ENCODE measurements around the gene CMTM7.

DNA sequence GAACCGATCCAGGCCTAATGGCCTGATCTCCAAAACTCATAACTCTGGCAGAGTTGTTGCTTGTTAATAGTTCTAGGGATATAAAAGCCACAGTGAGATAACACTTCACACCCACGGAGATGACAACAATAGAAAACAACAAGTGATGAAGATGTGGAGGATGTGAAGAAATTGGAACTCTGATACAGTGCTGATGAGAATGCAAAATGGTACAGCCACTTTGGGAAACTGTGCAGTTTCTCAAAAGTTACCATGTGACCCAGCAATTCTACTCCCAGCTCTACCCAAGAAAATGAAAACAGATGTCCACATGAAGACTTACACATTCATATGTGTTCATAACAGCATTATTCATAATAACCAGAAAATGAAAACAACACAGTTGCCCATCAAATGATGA lies 3.8 kb downstream of the CMTM7 start:
- TF ChIP-seq GATA2 (IDR thresholded peaks at IDR 0.05; ENCODE audit: low read depth, low read length) (no peak), GATA3 (IDR thresholded peaks at IDR 0.05; ENCODE audit: low read depth, low read length) (no peak)
